Trophoblast cell (in vitro differentiated cells and primary cell): ENCODE data around the gene KIF20A.
"Not testable (repeated sequence)": the region's sequence is repeated elsewhere in the genome, so short reads cannot be mapped to it uniquely, and the experiment has no call there.

ENCODE experiments used
- DNase-seq, 2 donors: peaks; one replicate each; pipeline ENCODE4 v3.0.0-alpha.2; 2016
- H2AFZ ChIP-seq: 2 replicates; pipeline ENCODE4 v1.6.1; 2013; ENCODE audit warnings: low read length, moderate library complexity, mild to moderate bottlenecking; ENCODE audit not compliant: insufficient read depth, poor library complexity
- H2AK5ac ChIP-seq: 2 replicates; pipeline ENCODE4 v1.6.1; 2013; ENCODE audit warnings: mild to moderate bottlenecking, low read length
- H2BK120ac ChIP-seq: 2 replicates; pipeline ENCODE4 v1.6.1; 2013; ENCODE audit warnings: low read length, mild to moderate bottlenecking, moderate library complexity; ENCODE audit not compliant: insufficient read depth, poor library complexity
- H2BK12ac ChIP-seq: 2 replicates; pipeline ENCODE4 v1.6.1; 2013; ENCODE audit warnings: mild to moderate bottlenecking, low read length, moderate library complexity
- H2BK5ac ChIP-seq: 2 replicates; pipeline ENCODE4 v1.6.1; 2013; ENCODE audit warnings: low read length, low read depth, moderate library complexity, mild to moderate bottlenecking; ENCODE audit not compliant: poor library complexity
- H3K14ac ChIP-seq: 2 replicates; pipeline ENCODE4 v1.6.1; 2013; ENCODE audit warnings: mild to moderate bottlenecking, low read length
- H3K18ac ChIP-seq: 2 replicates; pipeline ENCODE4 v1.6.1; 2013; ENCODE audit warnings: mild to moderate bottlenecking, low read length
- H3K23ac ChIP-seq: 2 replicates; pipeline ENCODE4 v1.6.1; 2013; ENCODE audit warnings: low read length
- H3K27ac ChIP-seq: 2 replicates; pipeline ENCODE4 v1.5.1; 2013; ENCODE audit warnings: low read depth, mild to moderate bottlenecking, inconsistent platforms, low read length, moderate library complexity
- H3K27me3 ChIP-seq: 2 replicates; pipeline ENCODE4 v1.6.1; 2013; ENCODE audit warnings: inconsistent platforms, mild to moderate bottlenecking, low read length, moderate library complexity; ENCODE audit not compliant: insufficient read depth
- H3K36me3 ChIP-seq, 2 experiments: 1 replicate in 1 of 2; 2 replicates in 1 of 2; pipeline ENCODE4 v1.6.1; 2013; ENCODE audit warnings: low read length in 2 of 2, mild to moderate bottlenecking in 2 of 2, moderate library complexity in 1 of 2; ENCODE audit not compliant: insufficient read depth in 2 of 2, control insufficient read depth in 1 of 2
- H3K4ac ChIP-seq: 2 replicates; pipeline ENCODE4 v1.6.1; 2013; ENCODE audit warnings: low read depth, mild to moderate bottlenecking, low read length, moderate library complexity
- H3K4me1 ChIP-seq, 2 experiments: 1 replicate in 1 of 2; 2 replicates in 1 of 2; pipeline ENCODE4 v1.6.1; 2013; ENCODE audit warnings: low read length in 2 of 2, mild to moderate bottlenecking in 2 of 2, moderate library complexity in 1 of 2; ENCODE audit not compliant: insufficient read depth in 2 of 2, control insufficient read depth in 1 of 2
- H3K4me2 ChIP-seq: 2 replicates; pipeline ENCODE4 v1.6.1; 2013; ENCODE audit warnings: inconsistent platforms, mild to moderate bottlenecking, low read length, moderate library complexity
- H3K4me3 ChIP-seq: 2 replicates; pipeline ENCODE4 v1.5.1; 2013; ENCODE audit warnings: mild to moderate bottlenecking, low read depth, low read length, inconsistent platforms
- H3K79me1 ChIP-seq: one replicate; pipeline ENCODE4 v1.6.1; 2013; ENCODE audit warnings: low read length
- H3K79me2 ChIP-seq: 2 replicates; pipeline ENCODE4 v1.6.1; 2013; ENCODE audit warnings: low read length, mild to moderate bottlenecking; ENCODE audit not compliant: control insufficient read depth, insufficient read depth, poor library complexity
- H3K9ac ChIP-seq: 2 replicates; pipeline ENCODE4 v1.6.1; 2013; ENCODE audit warnings: mild to moderate bottlenecking, low read length
- H3K9me3 ChIP-seq: 2 replicates; pipeline ENCODE4 v1.6.1; 2013; ENCODE audit warnings: low read depth, mild to moderate bottlenecking, control low read depth, inconsistent platforms, low read length; ENCODE audit not compliant: insufficient read depth
- H4K12ac ChIP-seq: 2 replicates; pipeline ENCODE4 v1.6.1; 2013; ENCODE audit warnings: low read depth, mild to moderate bottlenecking, low read length, moderate library complexity
- H4K8ac ChIP-seq: 2 replicates; pipeline ENCODE4 v1.6.1; 2013; ENCODE audit warnings: low read depth, mild to moderate bottlenecking, low read length, moderate library complexity
- H4K91ac ChIP-seq: one replicate; pipeline ENCODE4 v1.6.1; 2013; ENCODE audit warnings: low read depth, mild to moderate bottlenecking, low read length, moderate library complexity
- WGBS: extraction: QIAGEN DNeasy Blood & Tissue Kit; methylation state at CpG from one replicate; pipeline ENCODE4 v1.1.7; 2013; ENCODE audit warnings: missing lambda C conversion rate; ENCODE audit not compliant: insufficient read length, insufficient coverage; ENCODE audit errors: extremely low coverage; 5-methylcytosine and 5-hydroxymethylcytosine counted together

The KIF20A gene

GRCh38 chr5:138139781-138140090 lies 39.2 kb upstream of the KIF20A start:
- Histone ChIP-seq H2BK5ac (no peak overlapping the region), H3K4me1 (no peaks in the 10 kb centered on the region), H3K9me3 (no peaks in the 10 kb centered on the region), H3K18ac (no peak overlapping the region), H2AFZ (no peak overlapping the region), H3K27ac (no peak overlapping the region), H3K4me3 (no peak overlapping the region), H4K91ac (no peak overlapping the region), H2BK120ac (no peak overlapping the region), H3K79me1 (no peaks in the 10 kb centered on the region), H3K27me3 (no peaks in the 10 kb centered on the region), H3K4me2 (no peak overlapping the region), H3K36me3 (no peaks in the 10 kb centered on the region), H3K79me2 (no peaks in the 10 kb centered on the region), H3K23ac (no peak overlapping the region), H4K12ac (no peak overlapping the region), H3K14ac (no peak overlapping the region), H3K4ac (no peak overlapping the region), H2AK5ac (no peak overlapping the region), H2BK12ac (no peak overlapping the region), H4K8ac (no peak overlapping the region), H3K9ac (no peak overlapping the region)
- no CpG with 5 or more reads among the region's 3 CpGs for WGBS
- no peak for DNase-seq

- H3K18ac ChIP-seq: no peak overlapping the region
- no peak overlapping the region for H2BK12ac ChIP-seq
- no peak overlapping the region for H2AK5ac ChIP-seq
- H2BK120ac ChIP-seq: no peak overlapping the region
- no peaks in the 10 kb centered on the region for H3K79me2 ChIP-seq
- H3K9me3 ChIP-seq: no peaks in the 10 kb centered on the region
- H3K4me1 ChIP-seq: no peaks in the 10 kb centered on the region
- no peak overlapping the region for H3K4me2 ChIP-seq
- no peak overlapping the region for H3K9ac ChIP-seq
- H2AFZ ChIP-seq: no peak overlapping the region
- no peak overlapping the region for H4K91ac ChIP-seq
- no peak overlapping the region for H3K4me3 ChIP-seq
- no peak overlapping the region for H4K12ac ChIP-seq
- no peaks in the 10 kb centered on the region for H3K27me3 ChIP-seq
- H3K27ac ChIP-seq: no peak overlapping the region
- no peak overlapping the region for H3K23ac ChIP-seq
- no peak overlapping the region for H3K4ac ChIP-seq
- no peak overlapping the region for H4K8ac ChIP-seq
- no CpG with 5 or more reads among the region's 4 CpGs for WGBS
- no peak overlapping the region for H2BK5ac ChIP-seq
- DNase-seq: no peak
- no peak overlapping the region for H3K14ac ChIP-seq
- H3K79me1 ChIP-seq: no peaks in the 10 kb centered on the region
- H3K36me3 ChIP-seq: no peaks in the 10 kb centered on the region
Measured at GRCh38 chr5:138140268-138140667, 38.6 kb upstream of the KIF20A start.

GRCh38 chr5:138141734-138142133 lies 37.2 kb upstream of the KIF20A start:
- no peak overlapping the region for H3K4me2 ChIP-seq
- H4K8ac ChIP-seq: no peak overlapping the region
- H3K27ac ChIP-seq: no peak overlapping the region
- H3K23ac ChIP-seq: no peak overlapping the region
- no peak overlapping the region for H3K9ac ChIP-seq
- H4K91ac ChIP-seq: no peak overlapping the region
- H3K27me3 ChIP-seq: no peaks in the 10 kb centered on the region
- no CpG with 5 or more reads among the region's 1 CpG for WGBS
- H2AFZ ChIP-seq: no peak overlapping the region
- no peak overlapping the region for H3K4me3 ChIP-seq
- H2AK5ac ChIP-seq: no peak overlapping the region
- H4K12ac ChIP-seq: no peak overlapping the region
- no peaks in the 10 kb centered on the region for H3K79me2 ChIP-seq
- no peak for DNase-seq
- no peaks in the 10 kb centered on the region for H3K9me3 ChIP-seq
- H3K14ac ChIP-seq: no peak overlapping the region
- no peak overlapping the region for H2BK12ac ChIP-seq
- H2BK120ac ChIP-seq: no peak overlapping the region
- no peak overlapping the region for H3K18ac ChIP-seq
- no peak overlapping the region for H3K4ac ChIP-seq
- no peaks in the 10 kb centered on the region for H3K4me1 ChIP-seq
- H3K79me1 ChIP-seq: no peaks in the 10 kb centered on the region
- no peaks in the 10 kb centered on the region for H3K36me3 ChIP-seq
- H2BK5ac ChIP-seq: no peak overlapping the region

GRCh38 chr5:138143578-138143977 lies 35.3 kb upstream of the KIF20A start:
- not testable (repeated sequence) for H3K36me3 ChIP-seq, H4K8ac ChIP-seq, H2BK120ac ChIP-seq, H3K9ac ChIP-seq, H4K12ac ChIP-seq, H3K23ac ChIP-seq, H3K27me3 ChIP-seq, H3K4me2 ChIP-seq, H3K79me1 ChIP-seq, H2BK12ac ChIP-seq, H3K4ac ChIP-seq, H3K14ac ChIP-seq, H3K9me3 ChIP-seq, H3K79me2 ChIP-seq, H3K4me1 ChIP-seq, H3K4me3 ChIP-seq, H2AK5ac ChIP-seq, H3K18ac ChIP-seq, H2AFZ ChIP-seq, H4K91ac ChIP-seq, H2BK5ac ChIP-seq, DNase-seq, H3K27ac ChIP-seq
- no CpG with 5 or more reads among the region's 6 CpGs for WGBS

- Histone ChIP-seq H3K4me1 (no peaks in the 10 kb centered on the region), H3K4me3 (no peak overlapping the region), H2BK120ac (no peak overlapping the region), H3K14ac (no peak overlapping the region), H3K27me3 (no peaks in the 10 kb centered on the region), H4K12ac (no peak overlapping the region), H2BK12ac (no peak overlapping the region), H2AFZ (no peak overlapping the region), H2AK5ac (no peak overlapping the region), H3K79me2 (no peaks in the 10 kb centered on the region), H3K9ac (no peak overlapping the region), H3K36me3 (no peaks in the 10 kb centered on the region), H3K4ac (no peak overlapping the region), H3K23ac (no peak overlapping the region), H4K91ac (no peak overlapping the region), H3K18ac (no peak overlapping the region), H3K9me3 (no peaks in the 10 kb centered on the region), H2BK5ac (no peak overlapping the region), H3K79me1 (no peaks in the 10 kb centered on the region), H4K8ac (no peak overlapping the region), H3K27ac (no peak overlapping the region), H3K4me2 (no peak overlapping the region)
- DNase-seq: no peak
- WGBS: no CpG with 5 or more reads among the region's 1 CpG
Measured at GRCh38 chr5:138148811-138149210, 30.1 kb upstream of the KIF20A start.
